SK-N-SH treated with all-trans-retinoic acid at 6 μM for 48 hours (cell line): ENCODE results near the gene PCDHB13.
"Not testable (repeated sequence)": the region's sequence is repeated elsewhere in the genome, so short reads cannot be mapped to it uniquely, and the experiment has no call there.

Source experiments
- ATAC-seq: fragments of 200-7000 bp; cut with Tn5 transposase; 3 replicates; pipeline ENCODE4 v1.9.1; 2020; ENCODE audit warnings: mild to moderate bottlenecking, moderate library complexity
- ARNTL ChIP-seq: fragments of 450-650 bp; formaldehyde crosslinking; IDR thresholded peaks from 2 replicates; pipeline ENCODE4 v1.5.0; 2020; ENCODE audit warnings: low read depth, mild to moderate bottlenecking, moderate library complexity, borderline replicate concordance
- BACH2 ChIP-seq: fragments of 250-450 bp; sonication (Bioruptor Pico); IDR thresholded peaks from 2 replicates; pipeline ENCODE4 v1.9.0; 2021; ENCODE audit warnings: mild to moderate bottlenecking, borderline replicate concordance
- CSDC2 ChIP-seq: fragments of 250-450 bp; sonication (Bioruptor Pico); IDR thresholded peaks from 2 replicates; pipeline ENCODE4 v1.5.0; 2020; ENCODE audit warnings: mild to moderate bottlenecking, moderate library complexity
- GLIS3 ChIP-seq: fragments of 250-450 bp; sonication (Bioruptor Pico); IDR thresholded peaks from 2 replicates; pipeline ENCODE4 v1.5.0; 2020; ENCODE audit warnings: mild to moderate bottlenecking, moderate library complexity
- ISL1 ChIP-seq: fragments of 250-450 bp; sonication (Bioruptor Pico); IDR thresholded peaks from 2 replicates; pipeline ENCODE4 v2.1.2; 2022; ENCODE audit warnings: mild to moderate bottlenecking, moderate library complexity
- POU6F1 ChIP-seq: fragments of 250-450 bp; sonication (Bioruptor Pico); IDR thresholded peaks from 2 replicates; pipeline ENCODE4 v1.8.0; 2021; ENCODE audit warnings: low read depth, mild to moderate bottlenecking, moderate library complexity, borderline replicate concordance
- PPARA ChIP-seq: fragments of 250-450 bp; sonication (Bioruptor Pico); IDR thresholded peaks from 2 replicates; pipeline ENCODE4 v1.5.0; 2020; ENCODE audit warnings: mild to moderate bottlenecking, borderline replicate concordance
- RARB ChIP-seq: fragments of 250-450 bp; sonication (Bioruptor Pico); IDR thresholded peaks from 2 replicates; pipeline ENCODE4 v1.8.0; 2021; ENCODE audit warnings: mild to moderate bottlenecking, moderate library complexity
- SNAI2 ChIP-seq: fragments of 250-450 bp; sonication (Bioruptor Pico); IDR thresholded peaks from 2 replicates; pipeline ENCODE4 v1.5.0; 2020; ENCODE audit warnings: mild to moderate bottlenecking, moderate library complexity
- TCF4 ChIP-seq: fragments of 250-450 bp; sonication (Bioruptor Pico); IDR thresholded peaks from 2 replicates; pipeline ENCODE4 v1.8.0; 2021; ENCODE audit warnings: mild to moderate bottlenecking, moderate library complexity, borderline replicate concordance
- TOX ChIP-seq: fragments of 250-450 bp; sonication (Bioruptor Pico); IDR thresholded peaks from 2 replicates; pipeline ENCODE4 v1.8.0; 2021; ENCODE audit warnings: mild to moderate bottlenecking, moderate library complexity, borderline replicate concordance
- ZC3H10 ChIP-seq: fragments of 250-450 bp; sonication (Bioruptor Pico); IDR thresholded peaks from 2 replicates; pipeline ENCODE4 v1.5.1; 2021; ENCODE audit warnings: mild to moderate bottlenecking, moderate library complexity
- ZFP30 ChIP-seq: fragments of 450-650 bp; formaldehyde crosslinking; IDR thresholded peaks from 2 replicates; pipeline ENCODE4 v1.5.0; 2022; ENCODE audit warnings: mild to moderate bottlenecking, moderate library complexity
- ZNF70 ChIP-seq: fragments of 450-650 bp; formaldehyde crosslinking; IDR thresholded peaks from 2 replicates; pipeline ENCODE4 v1.5.0; 2020; ENCODE audit warnings: mild to moderate bottlenecking, moderate library complexity
- ZNF8 ChIP-seq: fragments of 450-650 bp; formaldehyde crosslinking; IDR thresholded peaks from 2 replicates; pipeline ENCODE4 v1.5.0; 2020; ENCODE audit warnings: mild to moderate bottlenecking, moderate library complexity
- TF ChIP-seq, protein P1 (sequence below): fragments of 250-450 bp; sonication (Bioruptor Pico); IDR thresholded peaks from 2 replicates; pipeline ENCODE4 v1.5.1; 2021; ENCODE audit warnings: mild to moderate bottlenecking, moderate library complexity
- TF ChIP-seq, protein P2 (sequence below): fragments of 250-450 bp; sonication (Bioruptor Pico); IDR thresholded peaks from 2 replicates; pipeline ENCODE4 v1.5.0; 2020; ENCODE audit warnings: mild to moderate bottlenecking, moderate library complexity

Gene PCDHB13

GRCh38 chr5:141180313-141180712, 33.4 kb upstream of the PCDHB13 start (continued):
- no peak for TF ChIP-seq ZNF70 (CRISPR knock-in tag)
- TF ChIP-seq CSDC2 (CRISPR knock-in tag) = no peak
- TF ChIP-seq, protein P1, sequence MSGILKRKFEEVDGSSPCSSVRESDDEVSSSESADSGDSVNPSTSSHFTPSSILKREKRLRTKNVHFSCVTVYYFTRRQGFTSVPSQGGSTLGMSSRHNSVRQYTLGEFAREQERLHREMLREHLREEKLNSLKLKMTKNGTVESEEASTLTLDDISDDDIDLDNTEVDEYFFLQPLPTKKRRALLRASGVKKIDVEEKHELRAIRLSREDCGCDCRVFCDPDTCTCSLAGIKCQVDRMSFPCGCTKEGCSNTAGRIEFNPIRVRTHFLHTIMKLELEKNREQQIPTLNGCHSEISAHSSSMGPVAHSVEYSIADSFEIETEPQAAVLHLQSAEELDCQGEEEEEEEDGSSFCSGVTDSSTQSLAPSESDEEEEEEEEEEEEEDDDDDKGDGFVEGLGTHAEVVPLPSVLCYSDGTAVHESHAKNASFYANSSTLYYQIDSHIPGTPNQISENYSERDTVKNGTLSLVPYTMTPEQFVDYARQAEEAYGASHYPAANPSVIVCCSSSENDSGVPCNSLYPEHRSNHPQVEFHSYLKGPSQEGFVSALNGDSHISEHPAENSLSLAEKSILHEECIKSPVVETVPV (CRISPR knock-in tag) = no peak
- TF ChIP-seq ISL1 = no peak
- TF ChIP-seq, all 23 proteins: peak for 0

GRCh38 chr5:141182248-141182647, 31.5 kb upstream of the PCDHB13 start, which contains the start of gene PCDHB16:
PCDHB16 (plus strand) TSS chr5:141182387; CDS start chr5:141182560, 173 bp downstream.
- TF ChIP-seq ZFP30 (CRISPR knock-in tag) (no peak), TOX (CRISPR knock-in tag) (no peak), RARB (CRISPR knock-in tag) (no peak), SNAI2 (CRISPR knock-in tag) (no peak), ZNF70 (CRISPR knock-in tag) (no peak), ARNTL (no peak), PPARA (CRISPR knock-in tag) (no peak), GLIS3 (no peak), TCF4 (CRISPR knock-in tag) (no peak)
- TF ChIP-seq, protein P1 (CRISPR knock-in tag) = no peak
- TF ChIP-seq, protein P2, sequence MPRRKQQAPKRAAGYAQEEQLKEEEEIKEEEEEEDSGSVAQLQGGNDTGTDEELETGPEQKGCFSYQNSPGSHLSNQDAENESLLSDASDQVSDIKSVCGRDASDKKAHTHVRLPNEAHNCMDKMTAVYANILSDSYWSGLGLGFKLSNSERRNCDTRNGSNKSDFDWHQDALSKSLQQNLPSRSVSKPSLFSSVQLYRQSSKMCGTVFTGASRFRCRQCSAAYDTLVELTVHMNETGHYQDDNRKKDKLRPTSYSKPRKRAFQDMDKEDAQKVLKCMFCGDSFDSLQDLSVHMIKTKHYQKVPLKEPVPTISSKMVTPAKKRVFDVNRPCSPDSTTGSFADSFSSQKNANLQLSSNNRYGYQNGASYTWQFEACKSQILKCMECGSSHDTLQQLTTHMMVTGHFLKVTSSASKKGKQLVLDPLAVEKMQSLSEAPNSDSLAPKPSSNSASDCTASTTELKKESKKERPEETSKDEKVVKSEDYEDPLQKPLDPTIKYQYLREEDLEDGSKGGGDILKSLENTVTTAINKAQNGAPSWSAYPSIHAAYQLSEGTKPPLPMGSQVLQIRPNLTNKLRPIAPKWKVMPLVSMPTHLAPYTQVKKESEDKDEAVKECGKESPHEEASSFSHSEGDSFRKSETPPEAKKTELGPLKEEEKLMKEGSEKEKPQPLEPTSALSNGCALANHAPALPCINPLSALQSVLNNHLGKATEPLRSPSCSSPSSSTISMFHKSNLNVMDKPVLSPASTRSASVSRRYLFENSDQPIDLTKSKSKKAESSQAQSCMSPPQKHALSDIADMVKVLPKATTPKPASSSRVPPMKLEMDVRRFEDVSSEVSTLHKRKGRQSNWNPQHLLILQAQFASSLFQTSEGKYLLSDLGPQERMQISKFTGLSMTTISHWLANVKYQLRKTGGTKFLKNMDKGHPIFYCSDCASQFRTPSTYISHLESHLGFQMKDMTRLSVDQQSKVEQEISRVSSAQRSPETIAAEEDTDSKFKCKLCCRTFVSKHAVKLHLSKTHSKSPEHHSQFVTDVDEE = no peak
- TF ChIP-seq, all 23 proteins: peak for 0
- peak; percentile 80 for ATAC-seq

- ATAC-seq = not testable (repeated sequence)
Observed at GRCh38 chr5:141184117-141184855, 29.4 kb upstream of the PCDHB13 start.

DNA sequence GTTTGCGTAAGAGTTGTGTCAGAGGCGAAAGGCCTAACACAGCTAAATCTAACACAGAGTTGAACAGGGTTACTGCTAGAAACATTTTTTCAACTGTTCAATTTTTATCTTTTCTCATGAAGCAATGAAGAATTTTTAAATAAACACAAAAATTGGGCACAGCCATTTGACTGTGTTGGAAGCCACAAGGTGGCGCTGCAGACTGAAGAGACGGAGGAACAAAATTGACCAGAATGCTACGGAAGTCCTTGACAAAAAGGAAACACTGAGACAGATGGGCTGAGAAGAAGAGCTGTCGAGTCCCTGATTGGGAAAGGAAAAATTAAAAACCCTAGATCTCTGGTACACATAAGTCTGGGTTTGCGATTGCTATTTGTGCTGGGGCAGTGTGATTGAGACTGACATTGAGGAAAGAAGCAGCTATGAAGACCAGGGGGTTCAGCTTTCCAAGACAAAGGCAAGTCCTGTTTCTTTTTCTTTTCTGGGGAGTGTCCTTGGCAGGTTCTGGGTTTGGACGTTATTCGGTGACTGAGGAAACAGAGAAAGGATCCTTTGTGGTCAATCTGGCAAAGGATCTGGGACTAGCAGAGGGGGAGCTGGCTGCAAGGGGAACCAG, 26.7 kb upstream of the PCDHB13 start, which contains the start of gene PCDHB9:
TSS of gene PCDHB9 (plus strand) at position 265 of the 616 bp plus-strand sequence. CDS start at position 423, 158 bp downstream.
- peak; percentile 82 for ATAC-seq
- TF ChIP-seq GLIS3 = no peak
- TF ChIP-seq ZFP30 (CRISPR knock-in tag) = no peak

DNA sequence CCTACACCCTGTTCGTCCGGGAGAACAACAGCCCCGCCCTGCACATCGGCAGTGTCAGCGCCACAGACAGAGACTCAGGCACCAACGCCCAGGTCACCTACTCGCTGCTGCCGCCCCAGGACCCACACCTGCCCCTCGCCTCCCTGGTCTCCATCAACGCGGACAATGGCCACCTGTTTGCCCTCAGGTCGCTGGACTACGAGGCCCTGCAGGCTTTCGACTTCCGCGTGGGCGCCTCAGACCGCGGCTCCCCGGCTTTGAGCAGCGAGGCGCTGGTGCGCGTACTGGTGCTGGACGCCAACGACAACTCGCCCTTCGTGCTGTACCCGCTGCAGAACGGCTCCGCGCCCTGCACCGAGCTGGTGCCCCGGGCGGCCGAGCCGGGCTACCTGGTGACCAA, 25.0 kb upstream of the PCDHB13 start:
- not testable (repeated sequence) for ATAC-seq

- ATAC-seq = not testable (repeated sequence)
Observed at GRCh38 chr5:141189131-141189530, 24.6 kb upstream of the PCDHB13 start.

DNA sequence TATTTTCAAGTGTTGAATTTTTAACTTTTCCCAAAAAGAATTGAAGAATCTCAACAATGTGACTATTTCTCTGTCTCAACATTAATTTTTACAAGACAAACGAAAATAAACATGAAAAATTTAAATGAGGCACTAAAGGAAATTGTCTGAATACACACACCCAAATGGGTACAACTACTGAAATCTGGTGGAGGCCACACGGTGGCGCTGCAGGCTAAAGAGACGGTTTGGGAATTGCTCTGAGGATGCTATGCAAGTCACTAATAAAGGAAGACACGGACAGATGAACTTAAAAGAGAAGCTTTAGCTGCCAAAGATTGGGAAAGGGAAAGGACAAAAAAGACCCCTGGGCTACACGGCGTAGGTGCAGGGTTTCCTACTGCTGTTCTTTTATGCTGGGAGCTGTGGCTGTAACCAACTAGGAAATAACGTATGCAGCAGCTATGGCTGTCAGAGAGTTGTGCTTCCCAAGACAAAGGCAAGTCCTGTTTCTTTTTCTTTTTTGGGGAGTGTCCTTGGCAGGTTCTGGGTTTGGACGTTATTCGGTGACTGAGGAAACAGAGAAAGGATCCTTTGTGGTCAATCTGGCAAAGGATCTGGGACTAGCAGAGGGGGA, 21.5 kb upstream of the PCDHB13 start, which contains the start of gene PCDHB10:
TSS of gene PCDHB10 (plus strand) at position 244 of the 616 bp plus-strand sequence. CDS start at position 444, 200 bp downstream.
- ATAC-seq = peak; percentile 61; the same call in 1 of the 3 replicates
- TF ChIP-seq PPARA (CRISPR knock-in tag) = no peak
- no peak for TF ChIP-seq ZC3H10
- no peak for TF ChIP-seq POU6F1 (CRISPR knock-in tag)
- TF ChIP-seq ZNF8 = no peak
- no peak for TF ChIP-seq BACH2 (CRISPR knock-in tag)
- TF ChIP-seq, protein P2 = no peak

GRCh38 chr5:141194332-141194731, 19.4 kb upstream of the PCDHB13 start:
- ATAC-seq = not testable (repeated sequence)
